ENCODE results near the gene NRIP1. TPM values are rescaled to one million over a fixed set of nuclear protein-coding genes. Genes with fewer than 3 reads are reported as not detected.

NRIP1 gene
- total and polyA plus RNA-seq, 2 of the 13 experiments (the other 11 are each of a cell fraction or from before 2014, with no cell fraction given) = 21.0 to 69.0 TPM

GRCh38 chr21:14995695-14996490, 68.9 kb downstream of the NRIP1 start:
- in situ Hi-C loops (cut with HindIII; ENCODE audit: extremely low pct_ligation_motif_present, low pct_unique_long_range_greater_than_20kb) = no loop called here
- H3K79me2 ChIP-seq (ENCODE audit: insufficient read depth, low read length) = peaks cover 98% of the 10 kb centered on the region
- ATAC-seq = peak; percentile 35; the same call in 2 of the 3 replicates

GRCh38 chr21:14995226-14995625, 69.6 kb downstream of the NRIP1 start:
- FAIRE-seq (no peak), DNase-seq (ENCODE audit: low spot score) (no peak), ATAC-seq (no peak)
- WGBS (ENCODE audit: low lambda C conversion rate) = 94% methylated on average over 2 of the region's 2 CpGs
- H3K27me3 ChIP-seq (ENCODE audit: control insufficient read depth in 1 of 2, insufficient read depth in 2 of 2, low read length in 2 of 2) = no peaks in the 10 kb centered on the region
- H2AFZ ChIP-seq (ENCODE audit: low read length) = no peak overlapping the region
- H3K36me3 ChIP-seq (replicated peaks in 1 of 2; ENCODE audit: control insufficient read depth in 1 of 2, insufficient read depth in 2 of 2, low read length in 2 of 2) = peaks cover 5 to 37% of the 10 kb centered on the region in 2 experiments
- no peak overlapping the region for H3K27ac ChIP-seq (ENCODE audit: extremely low read length, insufficient read depth, low read length)
- H3K79me2 ChIP-seq (ENCODE audit: insufficient read depth, low read length) = peaks cover 98% of the 10 kb centered on the region
- peaks cover 36% of the 10 kb centered on the region for H4K20me1 ChIP-seq (ENCODE audit: insufficient read depth, low read length)
- H3K9me3 ChIP-seq (ENCODE audit: low read length) = no peaks in the 10 kb centered on the region
- POLR2A ChIA-PET = no interaction called here
- H3K4me3 ChIP-seq (replicated peaks in 1 of 3; ENCODE audit: insufficient read depth in 1 of 3, low read depth in 2 of 3, low read length in 3 of 3) = no peak overlapping the region
- in situ Hi-C loops (cut with HindIII; ENCODE audit: extremely low pct_ligation_motif_present, low pct_unique_long_range_greater_than_20kb) = no loop called here
- intact Hi-C loops (cut with micrococcal nuclease; ENCODE audit: unreplicated experiment) = loop anchor here (5.0 kb wide), 1 partner anchor 72 kb away; no protein-coding TSS in a partner anchor
- no peak overlapping the region for H3K4me2 ChIP-seq (ENCODE audit: low read depth, low read length)
- CTCF ChIA-PET (ENCODE audit: low intra/inter-chr PET ratio, low total read pairs) = no interaction called here
- no TSS peak for BruUV-seq (replicated peaks)
- H3K9ac ChIP-seq (ENCODE audit: insufficient read depth, low read depth, low read length) = no peak overlapping the region
- H3K4me1 ChIP-seq (ENCODE audit: insufficient read depth, low read length) = peaks cover 53% of the 10 kb centered on the region
- TF ChIP-seq ETV6 (CRISPR knock-in tag; conservative IDR thresholded peaks at IDR 0.05) = no peak
- TF ChIP-seq, protein P1, sequence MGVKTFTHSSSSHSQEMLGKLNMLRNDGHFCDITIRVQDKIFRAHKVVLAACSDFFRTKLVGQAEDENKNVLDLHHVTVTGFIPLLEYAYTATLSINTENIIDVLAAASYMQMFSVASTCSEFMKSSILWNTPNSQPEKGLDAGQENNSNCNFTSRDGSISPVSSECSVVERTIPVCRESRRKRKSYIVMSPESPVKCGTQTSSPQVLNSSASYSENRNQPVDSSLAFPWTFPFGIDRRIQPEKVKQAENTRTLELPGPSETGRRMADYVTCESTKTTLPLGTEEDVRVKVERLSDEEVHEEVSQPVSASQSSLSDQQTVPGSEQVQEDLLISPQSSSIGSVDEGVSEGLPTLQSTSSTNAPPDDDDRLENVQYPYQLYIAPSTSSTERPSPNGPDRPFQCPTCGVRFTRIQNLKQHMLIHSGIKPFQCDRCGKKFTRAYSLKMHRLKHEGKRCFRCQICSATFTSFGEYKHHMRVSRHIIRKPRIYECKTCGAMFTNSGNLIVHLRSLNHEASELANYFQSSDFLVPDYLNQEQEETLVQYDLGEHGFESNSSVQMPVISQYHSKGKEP (CRISPR knock-in tag; IDR thresholded peaks at IDR 0.05) = no peak
- no peak for TF ChIP-seq ZNF781 (CRISPR knock-in tag; IDR thresholded peaks at IDR 0.05; ENCODE audit: borderline replicate concordance, not compliant biosample characterization)
- no peak for TF ChIP-seq TMF1 (CRISPR knock-in tag; IDR thresholded peaks at IDR 0.05; ENCODE audit: low read depth)
- TF ChIP-seq SIX4 (CRISPR knock-in tag; IDR thresholded peaks at IDR 0.05) = no peak
- TF ChIP-seq, protein P2, sequence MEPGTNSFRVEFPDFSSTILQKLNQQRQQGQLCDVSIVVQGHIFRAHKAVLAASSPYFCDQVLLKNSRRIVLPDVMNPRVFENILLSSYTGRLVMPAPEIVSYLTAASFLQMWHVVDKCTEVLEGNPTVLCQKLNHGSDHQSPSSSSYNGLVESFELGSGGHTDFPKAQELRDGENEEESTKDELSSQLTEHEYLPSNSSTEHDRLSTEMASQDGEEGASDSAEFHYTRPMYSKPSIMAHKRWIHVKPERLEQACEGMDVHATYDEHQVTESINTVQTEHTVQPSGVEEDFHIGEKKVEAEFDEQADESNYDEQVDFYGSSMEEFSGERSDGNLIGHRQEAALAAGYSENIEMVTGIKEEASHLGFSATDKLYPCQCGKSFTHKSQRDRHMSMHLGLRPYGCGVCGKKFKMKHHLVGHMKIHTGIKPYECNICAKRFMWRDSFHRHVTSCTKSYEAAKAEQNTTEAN (CRISPR knock-in tag; conservative IDR thresholded peaks at IDR 0.05) = no peak
- no peak for TF ChIP-seq CENPBD1 (CRISPR knock-in tag; IDR thresholded peaks at IDR 0.05; ENCODE audit: borderline replicate concordance, low read depth)
- TF ChIP-seq, protein P3, sequence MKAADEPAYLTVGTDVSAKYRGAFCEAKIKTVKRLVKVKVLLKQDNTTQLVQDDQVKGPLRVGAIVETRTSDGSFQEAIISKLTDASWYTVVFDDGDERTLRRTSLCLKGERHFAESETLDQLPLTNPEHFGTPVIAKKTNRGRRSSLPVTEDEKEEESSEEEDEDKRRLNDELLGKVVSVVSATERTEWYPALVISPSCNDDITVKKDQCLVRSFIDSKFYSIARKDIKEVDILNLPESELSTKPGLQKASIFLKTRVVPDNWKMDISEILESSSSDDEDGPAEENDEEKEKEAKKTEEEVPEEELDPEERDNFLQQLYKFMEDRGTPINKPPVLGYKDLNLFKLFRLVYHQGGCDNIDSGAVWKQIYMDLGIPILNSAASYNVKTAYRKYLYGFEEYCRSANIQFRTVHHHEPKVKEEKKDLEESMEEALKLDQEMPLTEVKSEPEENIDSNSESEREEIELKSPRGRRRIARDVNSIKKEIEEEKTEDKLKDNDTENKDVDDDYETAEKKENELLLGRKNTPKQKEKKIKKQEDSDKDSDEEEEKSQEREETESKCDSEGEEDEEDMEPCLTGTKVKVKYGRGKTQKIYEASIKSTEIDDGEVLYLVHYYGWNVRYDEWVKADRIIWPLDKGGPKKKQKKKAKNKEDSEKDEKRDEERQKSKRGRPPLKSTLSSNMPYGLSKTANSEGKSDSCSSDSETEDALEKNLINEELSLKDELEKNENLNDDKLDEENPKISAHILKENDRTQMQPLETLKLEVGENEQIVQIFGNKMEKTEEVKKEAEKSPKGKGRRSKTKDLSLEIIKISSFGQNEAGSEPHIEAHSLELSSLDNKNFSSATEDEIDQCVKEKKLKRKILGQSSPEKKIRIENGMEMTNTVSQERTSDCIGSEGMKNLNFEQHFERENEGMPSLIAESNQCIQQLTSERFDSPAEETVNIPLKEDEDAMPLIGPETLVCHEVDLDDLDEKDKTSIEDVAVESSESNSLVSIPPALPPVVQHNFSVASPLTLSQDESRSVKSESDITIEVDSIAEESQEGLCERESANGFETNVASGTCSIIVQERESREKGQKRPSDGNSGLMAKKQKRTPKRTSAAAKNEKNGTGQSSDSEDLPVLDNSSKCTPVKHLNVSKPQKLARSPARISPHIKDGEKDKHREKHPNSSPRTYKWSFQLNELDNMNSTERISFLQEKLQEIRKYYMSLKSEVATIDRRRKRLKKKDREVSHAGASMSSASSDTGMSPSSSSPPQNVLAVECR (CRISPR knock-in tag; IDR thresholded peaks at IDR 0.05; ENCODE audit: borderline replicate concordance) = no peak

More at GRCh38 chr21:14995695-14996490, 68.9 kb downstream of the NRIP1 start:
- ChIA-PET CTCF (ENCODE audit: low intra/inter-chr PET ratio, low total read pairs) (no interaction called here), POLR2A (no interaction called here)
- Histone ChIP-seq H2AFZ (ENCODE audit: low read length) (no peak overlapping the region), H3K9me3 (ENCODE audit: low read length) (no peaks in the 10 kb centered on the region), H3K4me1 (ENCODE audit: insufficient read depth, low read length) (peaks cover 55% of the 10 kb centered on the region), H3K4me3 (replicated peaks in 1 of 3; ENCODE audit: insufficient read depth in 1 of 3, low read depth in 2 of 3, low read length in 3 of 3) (no peak overlapping the region), H3K27me3 (ENCODE audit: control insufficient read depth in 1 of 2, insufficient read depth in 2 of 2, low read length in 2 of 2) (no peaks in the 10 kb centered on the region), H3K9ac (ENCODE audit: insufficient read depth, low read depth, low read length) (no peak overlapping the region), H3K4me2 (ENCODE audit: low read depth, low read length) (no peak overlapping the region), H4K20me1 (ENCODE audit: insufficient read depth, low read length) (peaks cover 43% of the 10 kb centered on the region), H3K27ac (ENCODE audit: extremely low read length, insufficient read depth, low read length) (peak overlapping the region; percentile 46), H3K36me3 (replicated peaks in 1 of 2; ENCODE audit: control insufficient read depth in 1 of 2, insufficient read depth in 2 of 2, low read length in 2 of 2) (peaks cover 2 to 31% of the 10 kb centered on the region in 2 experiments)
- TF ChIP-seq ARNT (IDR thresholded peaks at IDR 0.05) (no peak), RBM22 (optimal IDR thresholded peaks at IDR 0.05; ENCODE audit: low read length) (peak; percentile 83)
- FAIRE-seq (no peak), DNase-seq (ENCODE audit: low spot score) (no peak)
- intact Hi-C loops (cut with micrococcal nuclease; ENCODE audit: unreplicated experiment) = loop anchor here (5.0 kb wide), 1 partner anchor 71 kb away; no protein-coding TSS in a partner anchor
- 94% methylated on average over 9 of the region's 9 CpGs for WGBS (ENCODE audit: low lambda C conversion rate)
- no TSS peak for BruUV-seq (replicated peaks)

Data from HepG2 (cell line).